HepG2 (cell line): Measurements from ENCODE around the gene TTLL1. TPM values are rescaled to one million over a fixed set of nuclear protein-coding genes. Genes with fewer than 3 reads are reported as not detected.

Experiments
- ADNP ChIP-seq: sonication (generic); formaldehyde crosslinking; IDR thresholded peaks from 2 replicates; pipeline ENCODE4 v1.4.0; 2020; ENCODE audit warnings: missing genetic modification reagents
- ARID3A ChIP-seq: IDR thresholded peaks from 2 replicates; pipeline ENCODE4 v1.6.1; 2012; ENCODE audit warnings: low read depth, low read length, improper control_type of control experiment
- ATF3 ChIP-seq: sonication (generic); formaldehyde crosslinking; IDR thresholded peaks from 2 replicates; pipeline ENCODE4 v1.4.0; 2020; ENCODE audit warnings: missing genetic modification reagents
- ATF5 ChIP-seq: sonication (generic); formaldehyde crosslinking; IDR thresholded peaks from 2 replicates; pipeline ENCODE4 v1.4.0; 2020; ENCODE audit warnings: mild to moderate bottlenecking, low read depth, missing genetic modification reagents
- ATM ChIP-seq: fragments of 450-650 bp; IDR thresholded peaks from 2 replicates; pipeline ENCODE4 v1.7.1; 2017; ENCODE audit warnings: mild to moderate bottlenecking, borderline replicate concordance
- BRD4 ChIP-seq: sonication (generic); formaldehyde crosslinking; IDR thresholded peaks from 2 replicates; pipeline ENCODE4 v1.4.0; 2020; ENCODE audit warnings: missing genetic modification reagents
- DMAP1 ChIP-seq: IDR thresholded peaks from 2 replicates; pipeline ENCODE4 v1.6.1; 2016
- ELF1 ChIP-seq: sonication (generic); formaldehyde crosslinking; IDR thresholded peaks from 2 replicates; pipeline ENCODE4 v1.4.0; 2020; ENCODE audit warnings: missing genetic modification reagents
- ETV5 ChIP-seq: IDR thresholded peaks from 2 replicates; pipeline ENCODE4 v1.6.1; 2018; ENCODE audit warnings: missing biosample characterization, missing genetic modification reagents, inconsistent platforms, borderline replicate concordance
- FOXJ3 ChIP-seq: sonication (generic); formaldehyde crosslinking; IDR thresholded peaks from 2 replicates; pipeline ENCODE4 v1.4.0; 2020; ENCODE audit warnings: missing genetic modification reagents, mild to moderate bottlenecking, borderline replicate concordance
- HHEX ChIP-seq: IDR thresholded peaks from 2 replicates; pipeline ENCODE4 v1.6.1; 2016; ENCODE audit warnings: control low read depth
- IKZF1 ChIP-seq: fragments of 450-650 bp; IDR thresholded peaks from 2 replicates; pipeline ENCODE4 v1.7.1; 2016
- MXI1 ChIP-seq: IDR thresholded peaks from 3 replicates; pipeline ENCODE4 v1.6.1; 2012; ENCODE audit warnings: low read depth, low read length, inconsistent platforms, borderline replicate concordance
- MYC ChIP-seq: sonication (generic); formaldehyde crosslinking; IDR thresholded peaks from 2 replicates; pipeline ENCODE4 v1.9.0; 2021; ENCODE audit warnings: missing genetic modification reagents, borderline replicate concordance
- NFKB2 ChIP-seq: sonication (generic); formaldehyde crosslinking; IDR thresholded peaks from 2 replicates; pipeline ENCODE4 v1.4.0; 2020; ENCODE audit warnings: missing genetic modification reagents, borderline replicate concordance
- NR3C1 ChIP-seq: sonication (generic); formaldehyde crosslinking; IDR thresholded peaks from 2 replicates; pipeline ENCODE4 v1.4.0; 2020; ENCODE audit warnings: missing genetic modification reagents
- PHF5A ChIP-seq: IDR thresholded peaks from one replicate; pipeline ENCODE4 v1.6.1; 2018; ENCODE audit warnings: low read depth, missing genetic modification reagents; ENCODE audit not compliant: unreplicated experiment
- PPARG ChIP-seq: conservative IDR thresholded peaks from 2 replicates; pipeline ENCODE4 v1.6.1; 2016; ENCODE audit warnings: missing biosample characterization, missing genetic modification reagents
- TCF12 ChIP-seq, 2 experiments: fragments of 450-650 bp in 1 of 2; sonication (generic) in 1 of 2; formaldehyde crosslinking in 1 of 2; IDR thresholded peaks; 2 replicates each; pipeline versions ENCODE4 v1.6.1 to v1.8.0; 2017 to 2022; ENCODE audit warnings: antibody characterized with exemption in 1 of 2, mild to moderate bottlenecking in 1 of 2, missing genetic modification reagents in 1 of 2, moderate library complexity in 1 of 2
- TRIM22 ChIP-seq: fragments of 450-650 bp; IDR thresholded peaks from 2 replicates; pipeline ENCODE4 v1.6.1; 2017
- ZBTB7A ChIP-seq: sonication (generic); formaldehyde crosslinking; IDR thresholded peaks from 2 replicates; pipeline ENCODE4 v1.8.0; 2022; ENCODE audit warnings: mild to moderate bottlenecking, missing genetic modification reagents
- ZEB1 ChIP-seq: IDR thresholded peaks from 2 replicates; pipeline ENCODE4 v1.6.1; 2012; ENCODE audit warnings: mild to moderate bottlenecking, low read depth, inconsistent platforms; ENCODE audit not compliant: insufficient replicate concordance
- ZNF274 ChIP-seq: sonication (generic); formaldehyde crosslinking; IDR thresholded peaks from 2 replicates; pipeline ENCODE4 v1.5.1; 2020; ENCODE audit warnings: mild to moderate bottlenecking, missing genetic modification reagents
- ZNF484 ChIP-seq: sonication (generic); formaldehyde crosslinking; IDR thresholded peaks from 2 replicates; pipeline ENCODE4 v1.5.1; 2020; ENCODE audit warnings: mild to moderate bottlenecking, low read depth, missing genetic modification reagents, borderline replicate concordance
- ZNF607 ChIP-seq: sonication (generic); formaldehyde crosslinking; IDR thresholded peaks from 2 replicates; pipeline ENCODE4 v1.5.1; 2020; ENCODE audit warnings: missing genetic modification reagents, mild to moderate bottlenecking, borderline replicate concordance
- ZNF619 ChIP-seq: sonication (generic); formaldehyde crosslinking; IDR thresholded peaks from 2 replicates; pipeline ENCODE4 v1.4.0; 2020; ENCODE audit warnings: mild to moderate bottlenecking, missing genetic modification reagents
- ZNF674 ChIP-seq: sonication (generic); formaldehyde crosslinking; IDR thresholded peaks from 2 replicates; pipeline ENCODE4 v1.5.0; 2020; ENCODE audit warnings: low read depth, mild to moderate bottlenecking, missing genetic modification reagents
- ZNF766 ChIP-seq: sonication (generic); formaldehyde crosslinking; IDR thresholded peaks from 2 replicates; pipeline ENCODE4 v1.5.0; 2020; ENCODE audit warnings: missing genetic modification reagents, borderline replicate concordance
- ZNF777 ChIP-seq: sonication (generic); formaldehyde crosslinking; IDR thresholded peaks from 2 replicates; pipeline ENCODE4 v1.4.0; 2020; ENCODE audit warnings: missing genetic modification reagents
- ZSCAN21 ChIP-seq: sonication (generic); formaldehyde crosslinking; IDR thresholded peaks from 2 replicates; pipeline ENCODE4 v1.8.0; 2022; ENCODE audit warnings: mild to moderate bottlenecking, missing genetic modification reagents, moderate library complexity, borderline replicate concordance
- polyA plus RNA-seq, 8 experiments: library from polyadenylated mRNA; depleted of rRNA in 3 of 8; stranded (reverse) in 7 of 8; unstranded in 1 of 8; fragments of >200 nt; fragmentation: Illumina TruSeq in 4 of 8; extraction: Trizol in 4 of 8; gene quantifications; 2 replicates each; pipeline versions ENCODE4 v1.2.1 to v1.2.3, GENCODE V29; 2011 to 2016; ENCODE audit warnings: low read depth in 4 of 8, missing spikeins in 1 of 8, mixed read lengths in 1 of 8; ENCODE audit not compliant: insufficient read depth in 1 of 8
- total RNA-seq, 5 experiments: library from RNA; depleted of rRNA; stranded (reverse); fragments of >200 nt; fragmentation: Illumina TruSeq; extraction: Trizol; gene quantifications; 2 replicates each; pipeline ENCODE4 v1.2.3, GENCODE V29; 2016; ENCODE audit warnings: low read depth in 1 of 5

Gene TTLL1
- total and polyA plus RNA-seq, 2 of the 13 experiments (the other 11 are each of a cell fraction or from before 2014, with no cell fraction given), result 1.6 to 5.3 TPM

- TF ChIP-seq ZEB1, result no peak
- no peak for TF ChIP-seq BRD4 (CRISPR knock-in tag)
- TF ChIP-seq IKZF1, result no peak
- TF ChIP-seq ZNF619 (CRISPR knock-in tag), result no peak
- no peak for TF ChIP-seq ZNF607 (CRISPR knock-in tag)
- TF ChIP-seq MYC, result no peak
- TF ChIP-seq PHF5A (CRISPR knock-in tag), result no peak
- TF ChIP-seq ZBTB7A (CRISPR knock-in tag), result no peak; the same call in 1 of the 2 replicates
- TF ChIP-seq TRIM22, result no peak
- TF ChIP-seq ETV5 (CRISPR knock-in tag), result no peak
- TF ChIP-seq ELF1 (CRISPR knock-in tag), result 0 out of 2 replicates have a peak, but pooled peaks have one; percentile 15
- TF ChIP-seq HHEX (CRISPR knock-in tag), result no peak
- no peak for TF ChIP-seq ZNF777 (CRISPR knock-in tag)
- no peak for TF ChIP-seq NR3C1 (CRISPR knock-in tag)
- TF ChIP-seq FOXJ3, result peak; percentile 81; the same call in 1 of the 2 replicates
- TF ChIP-seq ZNF766 (CRISPR knock-in tag), result no peak
- TF ChIP-seq TCF12 (IDR thresholded peaks at IDR 0.05), result no peak
- no peak for TF ChIP-seq TCF12 (CRISPR knock-in tag; IDR thresholded peaks at IDR 0.05)
- TF ChIP-seq ATM, result no peak
- peak; percentile 67; the same call in 1 of the 2 replicates for TF ChIP-seq DMAP1 (CRISPR knock-in tag)
- no peak for TF ChIP-seq ZNF484 (CRISPR knock-in tag)
- 0 out of 2 replicates have a peak, but pooled peaks have one; percentile 20 for TF ChIP-seq PPARG (CRISPR knock-in tag)
- no peak for TF ChIP-seq NFKB2 (CRISPR knock-in tag)
- no peak for TF ChIP-seq ADNP
- TF ChIP-seq ZSCAN21 (CRISPR knock-in tag), result no peak
- TF ChIP-seq ZNF674, result no peak
- peak; percentile 11; the same call in 1 of the 3 replicates for TF ChIP-seq MXI1
- peak; percentile 76; the same call in 1 of the 2 replicates for TF ChIP-seq ARID3A
- TF ChIP-seq ZNF274 (CRISPR knock-in tag), result 0 out of 2 replicates have a peak, but pooled peaks have one; percentile 11
- no peak for TF ChIP-seq ATF5
- peak; percentile 80 for TF ChIP-seq ATF3
These were observed 95.4 kb downstream of the TTLL1 start (continued) for GRCh38 chr22:42993651-42994275.
